Effector memory CD4-positive, alpha-beta T cell (primary cell): Measurements from ENCODE around the gene CACNA1G.

Experiments
- DNase-seq, 3 donors: peaks; one replicate each; pipeline ENCODE4 v3.0.0-alpha.2; 2020
- H3K27ac ChIP-seq: 2 replicates; pipeline ENCODE4 v1.7.0; 2013; ENCODE audit warnings: mild to moderate bottlenecking, low read length, moderate library complexity; ENCODE audit not compliant: insufficient read depth, poor library complexity, severe bottlenecking
- H3K27me3 ChIP-seq: replicated peaks from 2 replicates; pipeline ENCODE4 v1.7.0; 2013; ENCODE audit warnings: mild to moderate bottlenecking, low read length; ENCODE audit not compliant: insufficient read depth, control insufficient read depth, poor library complexity, severe bottlenecking
- H3K36me3 ChIP-seq: 2 replicates; pipeline ENCODE4 v1.7.0; 2013; ENCODE audit warnings: mild to moderate bottlenecking, low read length, moderate library complexity; ENCODE audit not compliant: control insufficient read depth, insufficient read depth
- H3K4me1 ChIP-seq: 2 replicates; pipeline ENCODE4 v1.7.0; 2013; ENCODE audit warnings: low read length, mild to moderate bottlenecking; ENCODE audit not compliant: control insufficient read depth, insufficient read depth, poor library complexity, severe bottlenecking
- H3K4me3 ChIP-seq: 2 replicates; pipeline ENCODE4 v1.7.0; 2013; ENCODE audit warnings: low read length, low read depth, mild to moderate bottlenecking; ENCODE audit not compliant: insufficient read depth, poor library complexity, severe bottlenecking
- H3K9me3 ChIP-seq: 2 replicates; pipeline ENCODE4 v1.7.0; 2013; ENCODE audit warnings: mild to moderate bottlenecking, low read length, moderate library complexity; ENCODE audit not compliant: control insufficient read depth

Gene CACNA1G

GRCh38 chr17:50584749-50585148 lies 24.2 kb downstream of the CACNA1G start:
- Histone ChIP-seq H3K4me3 (no peak overlapping the region), H3K27ac (no peak overlapping the region), H3K9me3 (no peaks in the 10 kb centered on the region), H3K36me3 (no peaks in the 10 kb centered on the region), H3K4me1 (no peaks in the 10 kb centered on the region), H3K27me3 (no peaks in the 10 kb centered on the region)
- DNase-seq: no peak

GRCh38 chr17:50585346-50585745 lies 24.8 kb downstream of the CACNA1G start:
- no peak for DNase-seq
- Histone ChIP-seq H3K9me3 (no peaks in the 10 kb centered on the region), H3K27ac (no peak overlapping the region), H3K4me1 (no peaks in the 10 kb centered on the region), H3K27me3 (no peaks in the 10 kb centered on the region), H3K36me3 (no peaks in the 10 kb centered on the region), H3K4me3 (no peak overlapping the region)

- no peaks in the 10 kb centered on the region for H3K27me3 ChIP-seq
- no peaks in the 10 kb centered on the region for H3K9me3 ChIP-seq
- H3K27ac ChIP-seq: no peak overlapping the region
- H3K4me1 ChIP-seq: no peaks in the 10 kb centered on the region
- no peaks in the 10 kb centered on the region for H3K36me3 ChIP-seq
- DNase-seq: no peak
- H3K4me3 ChIP-seq: no peak overlapping the region
Observed at GRCh38 chr17:50585891-50586290, 25.4 kb downstream of the CACNA1G start.

- no peak overlapping the region for H3K4me3 ChIP-seq
- H3K36me3 ChIP-seq: no peaks in the 10 kb centered on the region
- H3K4me1 ChIP-seq: no peaks in the 10 kb centered on the region
- no peak overlapping the region for H3K27ac ChIP-seq
- no peaks in the 10 kb centered on the region for H3K27me3 ChIP-seq
- no peak for DNase-seq
- no peaks in the 10 kb centered on the region for H3K9me3 ChIP-seq
Observed at GRCh38 chr17:50586421-50587247, 26.1 kb downstream of the CACNA1G start.

GRCh38 chr17:50587571-50587970 lies 27.1 kb downstream of the CACNA1G start:
- Histone ChIP-seq H3K36me3 (no peaks in the 10 kb centered on the region), H3K27ac (no peak overlapping the region), H3K4me3 (no peak overlapping the region), H3K9me3 (no peaks in the 10 kb centered on the region), H3K27me3 (no peaks in the 10 kb centered on the region), H3K4me1 (no peaks in the 10 kb centered on the region)
- no peak for DNase-seq

- Histone ChIP-seq H3K9me3 (no peaks in the 10 kb centered on the region), H3K36me3 (no peaks in the 10 kb centered on the region), H3K27me3 (no peaks in the 10 kb centered on the region), H3K4me1 (no peaks in the 10 kb centered on the region), H3K27ac (no peak overlapping the region), H3K4me3 (no peak overlapping the region)
- DNase-seq: no peak
Observed at GRCh38 chr17:50588391-50589049, 28.0 kb downstream of the CACNA1G start.

- H3K36me3 ChIP-seq: no peaks in the 10 kb centered on the region
- H3K4me3 ChIP-seq: no peak overlapping the region
- H3K27me3 ChIP-seq: no peaks in the 10 kb centered on the region
- H3K27ac ChIP-seq: no peak overlapping the region
- no peaks in the 10 kb centered on the region for H3K9me3 ChIP-seq
- no peaks in the 10 kb centered on the region for H3K4me1 ChIP-seq
- no peak for DNase-seq
Observed at GRCh38 chr17:50589095-50589705, 28.7 kb downstream of the CACNA1G start.

- Histone ChIP-seq H3K9me3 (no peaks in the 10 kb centered on the region), H3K36me3 (no peaks in the 10 kb centered on the region), H3K4me3 (no peak overlapping the region), H3K4me1 (no peaks in the 10 kb centered on the region), H3K27ac (no peak overlapping the region), H3K27me3 (no peaks in the 10 kb centered on the region)
- DNase-seq: no peak
Observed at GRCh38 chr17:50590946-50591737, 30.6 kb downstream of the CACNA1G start.

- H3K4me3 ChIP-seq: no peak overlapping the region
Observed at GRCh38 chr17:50593321-50593720, 32.8 kb downstream of the CACNA1G start.

More at GRCh38 chr17:50593321-50593720, 32.8 kb downstream of the CACNA1G start:
- DNase-seq: no peak
- Histone ChIP-seq H3K9me3 (no peaks in the 10 kb centered on the region), H3K27me3 (no peaks in the 10 kb centered on the region), H3K4me1 (no peaks in the 10 kb centered on the region), H3K27ac (no peak overlapping the region), H3K36me3 (no peaks in the 10 kb centered on the region)
